ENCODE results near the gene APP.
"Not testable (repeated sequence)": the region's sequence is repeated elsewhere in the genome, so short reads cannot be mapped to it uniquely, and the experiment has no call there.

Gene APP

DNA sequence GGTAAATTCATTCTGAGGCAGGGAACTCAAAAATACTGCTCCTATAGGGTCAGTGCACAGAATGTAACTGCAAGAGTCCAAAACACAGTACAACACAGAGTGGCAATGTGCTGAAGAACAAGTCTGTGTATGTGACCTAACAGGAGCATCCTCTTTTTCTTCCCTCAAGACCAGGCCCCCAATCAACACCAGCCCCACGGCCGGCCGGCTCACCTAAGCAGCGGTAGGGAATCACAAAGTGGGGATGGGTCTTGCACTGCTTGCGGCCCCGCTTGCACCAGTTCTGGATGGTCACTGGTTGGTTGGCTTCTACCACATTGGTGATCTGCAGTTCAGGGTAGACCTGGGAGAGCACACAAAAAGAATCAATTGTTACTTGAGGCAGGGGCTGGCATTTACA, 80.8 kb downstream of the APP start:
- no peak overlapping the region for H3K4me3 Mint-ChIP-seq
- peaks cover 2% of the 10 kb centered on the region for H3K36me3 Mint-ChIP-seq (ENCODE audit: low read depth)
- no peaks in the 10 kb centered on the region for H3K4me1 Mint-ChIP-seq (ENCODE audit: low read depth)
- H3K9me3 Mint-ChIP-seq = no peaks in the 10 kb centered on the region
- H3K27ac Mint-ChIP-seq = no peak overlapping the region
- no peaks in the 10 kb centered on the region for H3K27me3 Mint-ChIP-seq (ENCODE audit: low read depth)

- peaks cover 9% of the 10 kb centered on the region for H3K4me1 Mint-ChIP-seq (ENCODE audit: low read depth)
- H3K27ac Mint-ChIP-seq = no peak overlapping the region
- H3K27me3 Mint-ChIP-seq (ENCODE audit: low read depth) = no peaks in the 10 kb centered on the region
- H3K9me3 Mint-ChIP-seq = no peaks in the 10 kb centered on the region
- H3K4me3 Mint-ChIP-seq = no peak overlapping the region
- H3K36me3 Mint-ChIP-seq (ENCODE audit: low read depth) = peaks cover 2% of the 10 kb centered on the region
Observed at GRCh38 chr21:26087223-26087918, 83.2 kb downstream of the APP start.

DNA sequence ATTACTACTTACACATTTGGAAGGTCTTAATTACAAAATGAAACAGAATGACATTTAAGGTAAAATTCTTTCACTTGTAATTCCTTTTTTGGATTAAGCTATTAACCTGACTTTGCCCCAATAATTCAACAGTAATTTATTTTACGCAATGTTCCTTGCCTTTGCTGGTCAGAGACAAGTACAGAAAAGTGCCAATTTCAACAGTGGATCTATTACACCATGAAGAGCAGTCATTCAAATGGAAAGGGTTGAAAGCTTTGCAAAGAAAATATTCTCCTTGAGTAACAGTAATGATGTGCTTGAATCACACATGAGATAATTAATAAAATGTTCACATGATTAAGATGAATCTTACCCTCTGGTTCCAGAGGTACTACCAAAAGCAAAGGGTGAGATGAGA, 84.7 kb downstream of the APP start:
- Mint-ChIP-seq H3K4me1 (ENCODE audit: low read depth) (peaks cover 9% of the 10 kb centered on the region), H3K4me3 (no peak overlapping the region), H3K9me3 (no peaks in the 10 kb centered on the region), H3K36me3 (ENCODE audit: low read depth) (peaks cover 2% of the 10 kb centered on the region), H3K27me3 (ENCODE audit: low read depth) (no peaks in the 10 kb centered on the region), H3K27ac (no peak overlapping the region)

GRCh38 chr21:26085127-26085526, 85.4 kb downstream of the APP start:
- H3K9me3 Mint-ChIP-seq = no peaks in the 10 kb centered on the region
- H3K27ac Mint-ChIP-seq = no peak overlapping the region
- no peak overlapping the region for H3K4me3 Mint-ChIP-seq
- peaks cover 9% of the 10 kb centered on the region for H3K4me1 Mint-ChIP-seq (ENCODE audit: low read depth)
- H3K36me3 Mint-ChIP-seq (ENCODE audit: low read depth) = peaks cover 2% of the 10 kb centered on the region
- H3K27me3 Mint-ChIP-seq (ENCODE audit: low read depth) = no peaks in the 10 kb centered on the region

- no peaks in the 10 kb centered on the region for H3K9me3 Mint-ChIP-seq
Observed at GRCh38 chr21:26082549-26082948, 88.0 kb downstream of the APP start.

DNA sequence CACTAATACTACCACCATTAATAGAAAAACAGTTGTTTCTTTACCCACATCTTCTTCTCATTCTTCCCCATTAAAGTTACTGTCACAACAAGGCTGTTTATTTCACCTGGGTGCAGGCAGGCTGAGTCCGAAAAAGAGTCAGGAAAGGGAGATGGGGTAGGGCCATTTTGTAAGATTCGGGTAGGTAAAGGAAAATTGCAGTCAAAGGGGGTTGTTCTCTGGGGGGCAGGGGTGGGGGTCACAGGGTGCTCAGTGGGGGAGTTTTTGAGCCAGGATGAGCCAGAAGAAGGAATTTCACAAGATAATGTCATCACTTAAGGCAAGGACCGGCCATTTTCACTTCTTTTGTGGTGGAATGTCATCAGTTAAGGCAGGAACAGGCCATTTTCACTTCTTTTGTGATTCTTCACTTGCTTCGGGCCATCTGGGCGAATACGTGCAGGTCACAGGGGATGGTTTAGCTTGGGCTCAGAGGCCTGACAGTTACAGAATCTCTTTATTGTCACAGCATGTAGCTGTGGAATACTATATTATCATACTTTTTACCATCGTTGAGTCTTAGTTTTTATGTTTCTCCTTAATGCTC, 89.3 kb downstream of the APP start:
- not testable (repeated sequence) for H3K4me1 Mint-ChIP-seq (ENCODE audit: low read depth); H3K27ac Mint-ChIP-seq; H3K9me3 Mint-ChIP-seq; H3K4me3 Mint-ChIP-seq; H3K36me3 Mint-ChIP-seq (ENCODE audit: low read depth); H3K27me3 Mint-ChIP-seq (ENCODE audit: low read depth)

More at GRCh38 chr21:26082549-26082948, 88.0 kb downstream of the APP start:
- H3K4me3 Mint-ChIP-seq = no peak overlapping the region
- H3K4me1 Mint-ChIP-seq (ENCODE audit: low read depth) = peaks cover 9% of the 10 kb centered on the region
- H3K27me3 Mint-ChIP-seq (ENCODE audit: low read depth) = no peaks in the 10 kb centered on the region
- H3K36me3 Mint-ChIP-seq (ENCODE audit: low read depth) = no peaks in the 10 kb centered on the region
- no peak overlapping the region for H3K27ac Mint-ChIP-seq

- H3K27ac Mint-ChIP-seq = no peak overlapping the region
- no peak overlapping the region for H3K4me3 Mint-ChIP-seq
- no peaks in the 10 kb centered on the region for H3K27me3 Mint-ChIP-seq (ENCODE audit: low read depth)
- no peaks in the 10 kb centered on the region for H3K9me3 Mint-ChIP-seq
- peaks cover 9% of the 10 kb centered on the region for H3K4me1 Mint-ChIP-seq (ENCODE audit: low read depth)
- no peaks in the 10 kb centered on the region for H3K36me3 Mint-ChIP-seq (ENCODE audit: low read depth)
Observed at GRCh38 chr21:26080211-26080610, 90.4 kb downstream of the APP start.

DNA sequence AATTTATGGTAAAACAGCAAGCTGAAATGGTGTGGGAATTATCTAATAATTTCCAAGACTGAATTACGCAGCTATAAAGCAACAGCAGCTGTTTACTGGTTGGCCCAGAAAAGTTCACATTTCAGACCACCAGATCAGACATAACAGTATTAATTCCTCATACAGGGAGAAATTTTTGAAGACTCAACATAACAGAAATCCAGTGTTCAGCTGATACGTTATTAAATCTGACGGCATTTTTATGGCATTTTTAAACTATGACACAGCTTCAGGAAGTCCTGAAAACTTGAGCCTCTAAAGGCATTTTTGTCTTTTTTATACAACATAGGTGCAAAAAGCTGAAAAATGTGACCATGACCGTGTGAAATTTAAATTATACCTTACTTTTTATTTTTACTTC, 91.2 kb downstream of the APP start:
- H3K9me3 Mint-ChIP-seq = no peaks in the 10 kb centered on the region
- no peaks in the 10 kb centered on the region for H3K27me3 Mint-ChIP-seq (ENCODE audit: low read depth)
- H3K4me1 Mint-ChIP-seq (ENCODE audit: low read depth) = peaks cover 9% of the 10 kb centered on the region
- H3K4me3 Mint-ChIP-seq = no peak overlapping the region
- H3K27ac Mint-ChIP-seq = no peak overlapping the region
- H3K36me3 Mint-ChIP-seq (ENCODE audit: low read depth) = no peaks in the 10 kb centered on the region

DNA sequence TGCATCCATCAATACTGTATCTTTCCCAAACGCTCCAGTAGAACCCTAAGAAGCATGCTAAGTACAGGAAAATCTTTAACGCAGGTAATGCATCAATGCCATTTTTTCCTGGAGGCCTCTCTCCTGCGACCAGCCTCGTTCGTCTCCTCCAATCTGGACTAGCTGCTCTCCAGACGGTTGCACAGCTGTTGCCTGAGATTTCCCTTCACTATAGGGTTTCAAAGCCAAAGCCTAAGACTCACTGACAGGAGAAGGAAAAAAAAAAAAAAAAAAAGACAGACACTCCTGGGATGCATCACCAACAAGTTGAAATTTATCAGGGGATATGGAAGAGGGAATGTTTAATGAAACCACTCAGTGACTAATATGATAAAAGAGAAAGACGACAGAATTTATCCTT, 93.0 kb downstream of the APP start:
- H3K27ac Mint-ChIP-seq = no peak overlapping the region
- H3K9me3 Mint-ChIP-seq = no peaks in the 10 kb centered on the region
- H3K4me1 Mint-ChIP-seq (ENCODE audit: low read depth) = no peaks in the 10 kb centered on the region

GRCh38 chr21:26072666-26073615, 97.6 kb downstream of the APP start:
- Mint-ChIP-seq H3K9me3 (no peaks in the 10 kb centered on the region), H3K36me3 (ENCODE audit: low read depth) (no peaks in the 10 kb centered on the region), H3K27ac (no peak overlapping the region), H3K4me1 (ENCODE audit: low read depth) (peaks cover 32% of the 10 kb centered on the region), H3K4me3 (no peak overlapping the region), H3K27me3 (ENCODE audit: low read depth) (no peaks in the 10 kb centered on the region)

More for the DNA sequence above, 93.0 kb downstream of the APP start:
- no peaks in the 10 kb centered on the region for H3K27me3 Mint-ChIP-seq (ENCODE audit: low read depth)
- no peaks in the 10 kb centered on the region for H3K36me3 Mint-ChIP-seq (ENCODE audit: low read depth)
- no peak overlapping the region for H3K4me3 Mint-ChIP-seq

DNA sequence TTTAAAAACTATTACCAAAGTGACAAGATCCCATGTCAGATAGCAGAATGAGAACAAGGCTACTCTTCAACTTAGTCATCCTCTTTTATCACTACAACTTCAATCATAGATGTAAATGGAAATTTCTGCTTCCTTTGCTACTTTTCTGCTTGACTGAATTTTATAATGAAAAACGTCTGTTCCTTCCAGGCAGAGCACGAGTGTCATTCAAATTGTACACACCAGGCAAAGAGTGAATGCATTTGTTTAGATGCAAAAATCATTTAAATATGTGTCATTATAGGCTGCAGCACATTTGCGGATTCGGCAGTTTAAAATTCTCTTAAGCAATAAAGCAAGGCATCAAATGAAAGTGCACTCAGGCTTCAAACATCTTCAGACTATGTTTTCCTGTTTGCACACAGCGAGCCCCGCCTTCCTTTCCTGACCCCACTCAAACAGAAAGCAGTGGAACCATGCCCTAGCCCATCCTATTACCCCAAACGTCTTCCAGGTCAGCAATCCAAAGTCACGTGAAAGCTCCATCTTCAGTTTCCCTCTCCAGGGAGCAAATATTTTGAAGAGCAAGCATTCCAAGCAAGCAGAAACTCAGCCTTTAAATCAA, 99.6 kb downstream of the APP start:
- no peaks in the 10 kb centered on the region for H3K36me3 Mint-ChIP-seq (ENCODE audit: low read depth)
- peak overlapping the region; percentile 75 for H3K27ac Mint-ChIP-seq
- H3K27me3 Mint-ChIP-seq (ENCODE audit: low read depth) = no peaks in the 10 kb centered on the region
- peaks cover 35% of the 10 kb centered on the region for H3K4me1 Mint-ChIP-seq (ENCODE audit: low read depth)
- peak overlapping the region; percentile 67 for H3K4me3 Mint-ChIP-seq
- H3K9me3 Mint-ChIP-seq = no peaks in the 10 kb centered on the region

DNA sequence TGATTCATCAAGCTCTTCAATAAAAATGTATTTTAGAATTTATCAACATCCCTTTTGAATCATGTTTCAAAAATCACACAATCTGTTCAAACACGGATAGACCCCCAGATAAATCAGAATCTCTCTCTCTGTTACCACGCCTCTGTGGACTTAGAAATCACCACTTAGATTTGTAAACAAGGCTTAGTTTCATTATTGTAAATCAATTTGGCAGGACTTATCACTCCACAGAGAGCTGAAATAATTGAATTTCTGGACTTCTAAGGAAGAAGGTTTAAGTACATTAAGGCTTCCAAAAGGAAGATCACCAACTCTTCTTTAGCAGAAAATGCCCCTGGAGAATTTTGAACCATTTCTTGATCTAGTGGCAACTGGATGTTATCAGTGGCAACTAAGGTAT, 100.4 kb downstream of the APP start:
- Mint-ChIP-seq H3K27ac (no peak overlapping the region), H3K4me1 (ENCODE audit: low read depth) (peaks cover 35% of the 10 kb centered on the region), H3K4me3 (peak overlapping the region; percentile 67), H3K9me3 (no peaks in the 10 kb centered on the region), H3K27me3 (ENCODE audit: low read depth) (no peaks in the 10 kb centered on the region), H3K36me3 (ENCODE audit: low read depth) (no peaks in the 10 kb centered on the region)

DNA sequence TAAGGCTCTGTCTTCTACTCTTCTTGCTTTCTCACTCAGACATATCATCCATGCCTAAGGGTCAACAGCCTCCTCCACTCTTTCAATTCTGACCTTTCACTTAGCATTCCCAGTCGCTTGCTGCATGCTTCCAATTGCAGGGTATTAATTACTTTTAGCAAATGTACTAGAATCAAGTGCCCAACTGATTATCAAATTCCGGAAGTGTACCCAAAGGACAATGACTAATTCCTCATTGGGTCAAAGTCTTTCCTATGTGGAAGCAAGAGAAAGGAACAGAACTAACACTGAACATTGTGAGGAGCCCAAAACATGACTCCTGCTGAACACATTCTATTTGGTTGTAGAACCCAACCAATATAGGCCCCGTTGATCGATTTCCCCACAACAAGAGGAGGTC, 101.8 kb downstream of the APP start:
- no peak overlapping the region for H3K27ac Mint-ChIP-seq
- no peaks in the 10 kb centered on the region for H3K36me3 Mint-ChIP-seq (ENCODE audit: low read depth)
- H3K4me3 Mint-ChIP-seq = no peak overlapping the region
- H3K4me1 Mint-ChIP-seq (ENCODE audit: low read depth) = peaks cover 35% of the 10 kb centered on the region
- H3K27me3 Mint-ChIP-seq (ENCODE audit: low read depth) = no peaks in the 10 kb centered on the region
- H3K9me3 Mint-ChIP-seq = no peaks in the 10 kb centered on the region

GRCh38 chr21:26067836-26068594, 102.6 kb downstream of the APP start:
- no peak overlapping the region for H3K27ac Mint-ChIP-seq
- H3K36me3 Mint-ChIP-seq (ENCODE audit: low read depth) = no peaks in the 10 kb centered on the region
- peaks cover 35% of the 10 kb centered on the region for H3K4me1 Mint-ChIP-seq (ENCODE audit: low read depth)
- no peaks in the 10 kb centered on the region for H3K27me3 Mint-ChIP-seq (ENCODE audit: low read depth)
- no peak overlapping the region for H3K4me3 Mint-ChIP-seq
- H3K9me3 Mint-ChIP-seq = no peaks in the 10 kb centered on the region
